Neural progenitor cell (in vitro differentiated cells): ENCODE results near the gene LGI4.

Experiments
- CTCF ChIP-seq: fragments of 200-600 bp; sonication (generic); IDR thresholded peaks from 2 replicates; pipeline ENCODE4 v1.5.1; 2017; ENCODE audit warnings: antibody characterized with exemption, mild to moderate bottlenecking
- EZH2 ChIP-seq: fragments of 200-600 bp; sonication (generic); IDR thresholded peaks from 2 replicates; pipeline ENCODE4 v1.6.1; 2017; ENCODE audit warnings: antibody characterized with exemption, mild to moderate bottlenecking, moderate library complexity
- EZH2phosphoT487 ChIP-seq: fragments of 200-600 bp; sonication (generic); IDR thresholded peaks from 2 replicates; pipeline ENCODE4 v1.6.1; 2017; ENCODE audit warnings: antibody characterized with exemption

GRCh38 chr19:35088131-35088913 is 46.5 kb downstream of the LGI4 start:
- no peak for TF ChIP-seq EZH2
- no peak for TF ChIP-seq CTCF
- TF ChIP-seq EZH2phosphoT487: no peak
